Neural crest cell (in vitro differentiated cells): ENCODE results near the gene C10orf95. TPM values are rescaled to one million over a fixed set of nuclear protein-coding genes. Genes with fewer than 3 reads are reported as not detected.

Experiments used
- DNase-seq: peaks from one replicate; pipeline ENCODE4 v3.0.0; 2021; ENCODE audit warnings: low read depth, mixed read lengths, low spot score
- H3K27ac Mint-ChIP-seq: one replicate; pipeline ENCODE4 v1.8.0; 2021; ENCODE audit warnings: mild to moderate bottlenecking, mixed read lengths; ENCODE audit not compliant: unreplicated experiment
- H3K27me3 Mint-ChIP-seq: 2 replicates; pipeline ENCODE4 v1.8.0; 2021; ENCODE audit warnings: low read depth, mild to moderate bottlenecking, mixed read lengths
- H3K36me3 Mint-ChIP-seq: 2 replicates; pipeline ENCODE4 v1.8.0; 2021; ENCODE audit warnings: low read depth, mild to moderate bottlenecking, mixed read lengths
- H3K4me1 Mint-ChIP-seq: 2 replicates; pipeline ENCODE4 v1.8.0; 2021; ENCODE audit warnings: mixed read lengths
- H3K4me3 Mint-ChIP-seq: one replicate; pipeline ENCODE4 v1.8.0; 2021; ENCODE audit warnings: mild to moderate bottlenecking, mixed read lengths
- H3K9me3 Mint-ChIP-seq: 2 replicates; pipeline ENCODE4 v1.8.0; 2021; ENCODE audit warnings: mixed read lengths
- total RNA-seq: library from RNA; stranded (reverse); gene quantifications from 2 replicates; pipeline ENCODE4 v1.2.1, GENCODE V29; 2021
- TF ChIP-seq, protein P1 (sequence below): fragments of 200-600 bp; sonication (generic); conservative IDR thresholded peaks from 2 replicates; pipeline ENCODE4 v1.5.0; 2021; ENCODE audit warnings: antibody characterized with exemption, mild to moderate bottlenecking

The C10orf95 gene
- total RNA-seq, 1 donor from 2014 or later, result 0.21 TPM

DNA sequence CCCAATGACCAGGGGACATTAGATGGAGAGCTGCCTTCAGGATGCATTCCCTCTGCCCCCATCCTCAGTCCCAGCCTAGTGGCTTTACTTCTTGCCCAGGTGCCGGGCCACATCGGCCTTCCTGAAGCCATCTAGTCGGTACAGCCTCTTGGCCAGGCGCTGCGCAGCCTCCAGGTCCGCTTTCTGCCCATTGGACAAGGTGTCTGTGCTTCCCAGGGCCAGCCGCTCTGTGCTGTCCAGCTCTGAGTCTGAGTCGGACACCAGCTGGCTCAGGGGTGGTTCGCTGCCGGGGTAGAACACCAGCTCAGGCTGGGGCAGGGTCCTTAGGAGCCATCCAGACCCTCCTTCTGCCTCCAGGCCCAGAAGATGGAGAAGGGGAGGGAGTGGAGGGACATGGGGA is 39.0 kb downstream of the C10orf95 start:
- TF ChIP-seq, protein P1, sequence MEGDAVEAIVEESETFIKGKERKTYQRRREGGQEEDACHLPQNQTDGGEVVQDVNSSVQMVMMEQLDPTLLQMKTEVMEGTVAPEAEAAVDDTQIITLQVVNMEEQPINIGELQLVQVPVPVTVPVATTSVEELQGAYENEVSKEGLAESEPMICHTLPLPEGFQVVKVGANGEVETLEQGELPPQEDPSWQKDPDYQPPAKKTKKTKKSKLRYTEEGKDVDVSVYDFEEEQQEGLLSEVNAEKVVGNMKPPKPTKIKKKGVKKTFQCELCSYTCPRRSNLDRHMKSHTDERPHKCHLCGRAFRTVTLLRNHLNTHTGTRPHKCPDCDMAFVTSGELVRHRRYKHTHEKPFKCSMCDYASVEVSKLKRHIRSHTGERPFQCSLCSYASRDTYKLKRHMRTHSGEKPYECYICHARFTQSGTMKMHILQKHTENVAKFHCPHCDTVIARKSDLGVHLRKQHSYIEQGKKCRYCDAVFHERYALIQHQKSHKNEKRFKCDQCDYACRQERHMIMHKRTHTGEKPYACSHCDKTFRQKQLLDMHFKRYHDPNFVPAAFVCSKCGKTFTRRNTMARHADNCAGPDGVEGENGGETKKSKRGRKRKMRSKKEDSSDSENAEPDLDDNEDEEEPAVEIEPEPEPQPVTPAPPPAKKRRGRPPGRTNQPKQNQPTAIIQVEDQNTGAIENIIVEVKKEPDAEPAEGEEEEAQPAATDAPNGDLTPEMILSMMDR, result no peak
- Mint-ChIP-seq H3K9me3 (no peaks in the 10 kb centered on the region), H3K36me3 (no peaks in the 10 kb centered on the region), H3K27me3 (peaks cover 18% of the 10 kb centered on the region), H3K4me1 (peaks cover 79% of the 10 kb centered on the region), H3K4me3 (peak overlapping the region; percentile 73), H3K27ac (peak overlapping the region; percentile 96)
- no peak for DNase-seq

DNA sequence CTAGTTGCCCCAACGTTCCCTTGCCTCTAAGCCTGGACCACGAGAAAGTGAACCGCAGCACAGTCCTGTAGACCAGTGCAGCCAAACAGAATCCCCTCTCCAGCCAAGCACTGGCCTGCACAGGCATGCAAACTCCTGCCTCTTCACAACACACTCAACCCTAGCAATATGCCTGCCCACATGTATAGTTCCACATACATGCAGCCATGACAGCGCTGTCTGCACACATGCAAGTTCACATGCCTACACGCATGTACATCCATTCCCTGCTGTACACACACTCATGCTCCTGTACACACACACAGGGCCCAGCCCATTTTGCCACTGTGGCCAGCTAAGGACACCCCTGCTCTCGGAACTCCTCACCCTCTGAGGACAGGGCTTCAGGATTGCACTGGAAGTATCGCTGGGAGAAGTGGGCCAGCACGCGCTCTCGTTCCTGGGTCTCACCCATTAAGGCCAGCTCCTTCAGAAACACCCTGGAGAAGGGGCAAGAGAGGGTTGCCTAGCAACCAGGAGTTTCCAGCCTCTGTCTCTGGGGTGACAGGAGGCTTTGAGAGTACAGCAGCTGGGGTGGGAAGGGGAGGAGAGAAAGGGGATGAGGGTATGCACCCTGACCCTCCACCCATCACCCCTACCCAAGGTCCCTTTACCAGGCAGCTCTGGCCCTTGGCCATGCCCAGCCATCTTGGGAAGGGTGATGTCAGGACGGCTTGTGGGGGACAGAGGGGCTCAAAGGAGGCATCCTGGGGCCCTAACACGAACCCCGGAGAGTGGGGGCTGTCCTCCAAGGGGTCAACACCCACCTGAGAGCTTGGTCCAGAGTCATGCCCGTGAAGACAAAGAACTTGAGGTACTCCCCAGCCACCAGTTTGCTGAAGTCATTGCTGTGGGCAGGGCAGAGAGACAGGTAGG is 39.7 kb downstream of the C10orf95 start:
- TF ChIP-seq, protein P1, result no peak
- H3K9me3 Mint-ChIP-seq, result no peaks in the 10 kb centered on the region
- no peaks in the 10 kb centered on the region for H3K36me3 Mint-ChIP-seq
- H3K4me1 Mint-ChIP-seq, result peaks cover 81% of the 10 kb centered on the region
- H3K4me3 Mint-ChIP-seq, result peak overlapping the region; percentile 87
- no peak for DNase-seq
- H3K27ac Mint-ChIP-seq, result peak overlapping the region; percentile 96
- H3K27me3 Mint-ChIP-seq, result peaks cover 18% of the 10 kb centered on the region

DNA sequence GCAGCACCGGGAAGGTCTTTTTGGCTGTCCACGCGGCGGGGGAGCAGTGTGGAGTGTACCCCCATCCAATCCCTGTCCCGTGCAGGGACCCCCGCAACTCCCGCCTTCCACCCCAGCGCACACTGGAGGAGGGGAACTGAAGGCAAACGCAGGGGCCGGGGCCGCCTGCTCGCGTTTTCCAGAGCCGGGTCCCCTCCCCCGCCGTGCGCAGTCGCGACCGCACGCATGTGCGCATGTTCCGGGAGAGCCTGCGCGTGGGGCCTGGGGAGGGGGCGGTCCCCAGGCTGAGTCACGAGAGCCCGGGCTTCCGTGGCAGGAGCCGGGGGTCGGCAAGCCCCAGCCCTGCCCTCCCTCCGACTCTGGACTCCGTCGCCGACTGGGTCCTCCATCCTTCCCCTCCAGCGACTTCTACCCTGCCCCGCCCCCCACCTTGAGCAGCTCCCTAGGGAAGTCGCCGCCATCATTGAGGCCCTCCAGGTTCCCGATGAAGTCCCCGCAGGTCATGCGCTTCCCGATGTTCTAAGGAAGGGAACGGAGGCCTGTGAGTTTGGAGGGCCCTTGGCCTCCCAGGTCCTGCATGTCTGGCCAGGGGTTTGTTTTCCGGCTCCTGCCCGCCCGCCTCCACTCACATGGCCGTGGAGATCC is 40.8 kb downstream of the C10orf95 start:
- Mint-ChIP-seq H3K27me3 (peaks cover 18% of the 10 kb centered on the region), H3K9me3 (no peaks in the 10 kb centered on the region), H3K4me3 (peak overlapping the region; percentile 87), H3K4me1 (peaks cover 74% of the 10 kb centered on the region), H3K27ac (no peak overlapping the region), H3K36me3 (no peaks in the 10 kb centered on the region)
- DNase-seq, result peak; percentile 52
- TF ChIP-seq, protein P1, result no peak

DNA sequence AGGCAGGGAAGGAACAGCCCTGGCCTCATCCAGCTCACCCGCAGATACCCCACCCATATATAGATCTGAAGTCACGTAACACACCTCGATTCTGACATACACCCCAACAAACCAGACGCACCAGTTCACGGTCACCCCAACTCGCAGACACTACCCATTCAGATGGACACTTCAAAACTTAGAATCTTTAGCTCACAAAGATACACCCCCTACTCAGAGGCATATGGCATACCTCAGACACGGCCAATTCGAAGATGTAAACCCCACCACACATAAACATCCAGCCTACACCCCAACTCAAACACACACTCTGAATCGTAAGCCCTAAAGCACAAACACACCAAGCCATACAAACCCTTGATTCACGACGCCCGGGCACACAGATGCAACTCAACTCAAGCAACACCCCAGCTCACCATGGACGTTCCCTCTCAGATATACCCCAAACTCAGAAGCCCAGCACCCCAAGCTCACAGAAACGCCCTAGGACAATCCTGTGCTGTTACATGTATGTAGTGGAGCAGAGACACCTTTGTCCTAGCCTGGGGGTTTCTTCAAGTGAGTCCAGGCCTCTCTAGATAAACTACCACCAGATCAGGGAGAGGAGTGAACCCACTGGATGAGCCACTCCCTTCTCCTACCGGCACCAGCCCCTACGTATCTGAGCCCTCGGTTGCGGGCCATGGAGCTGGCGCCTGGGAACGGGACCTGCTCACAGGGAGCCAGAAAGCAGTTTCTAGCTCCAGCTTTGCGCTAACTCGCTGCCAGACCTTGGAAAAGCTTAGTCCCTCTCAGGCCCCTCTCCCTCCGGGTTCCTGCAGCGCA is 41.5 kb downstream of the C10orf95 start:
- peak overlapping the region; percentile 10 for H3K27ac Mint-ChIP-seq
- TF ChIP-seq, protein P1, result no peak
- peaks cover 18% of the 10 kb centered on the region for H3K27me3 Mint-ChIP-seq
- H3K4me1 Mint-ChIP-seq, result peaks cover 69% of the 10 kb centered on the region
- no peaks in the 10 kb centered on the region for H3K9me3 Mint-ChIP-seq
- DNase-seq, result no peak
- peak overlapping the region; percentile 82 for H3K4me3 Mint-ChIP-seq
- H3K36me3 Mint-ChIP-seq, result no peaks in the 10 kb centered on the region
